GM12878 (cell line): Measurements from ENCODE around the gene C1orf141. TPM values are rescaled to one million over a fixed set of nuclear protein-coding genes. Genes with fewer than 3 reads are reported as not detected.
A peak's percentile ranks its signal among the peaks of the same experiment; 100 is the strongest.

Experiments used
- ATF7 ChIP-seq: fragments of 450-650 bp; IDR thresholded peaks from 2 replicates; pipeline ENCODE4 v1.6.1; 2016; ENCODE audit warnings: low read depth, mild to moderate bottlenecking
- BCL3 ChIP-seq: IDR thresholded peaks from 2 replicates; pipeline ENCODE4 v1.6.1; 2011; ENCODE audit warnings: borderline replicate concordance, low read depth, mild to moderate bottlenecking, moderate library complexity, low read length; ENCODE audit not compliant: insufficient read depth, poor library complexity, severe bottlenecking
- CBFB ChIP-seq: IDR thresholded peaks from 2 replicates; pipeline ENCODE4 v1.6.1; 2016; ENCODE audit warnings: antibody characterized with exemption, low read depth
- CEBPB ChIP-seq, 2 experiments: fragments of 150-350 bp in 1 of 2; IDR thresholded peaks; 2 replicates each; pipeline ENCODE4 v1.6.1; 2012 to 2014; ENCODE audit warnings: low read depth in 2 of 2, low read length in 2 of 2, borderline replicate concordance in 1 of 2, inconsistent platforms in 1 of 2
- CHD1 ChIP-seq: IDR thresholded peaks from 2 replicates; pipeline ENCODE4 v1.6.1; 2012; ENCODE audit warnings: low read depth, low read length, improper control_type of control experiment
- CREB1 ChIP-seq: IDR thresholded peaks from 2 replicates; pipeline ENCODE4 v1.6.1; 2012; ENCODE audit warnings: low read depth, mild to moderate bottlenecking, inconsistent platforms
- CREM ChIP-seq: IDR thresholded peaks from 2 replicates; pipeline ENCODE4 v1.6.1; 2014; ENCODE audit warnings: antibody characterized with exemption, low read depth
- EED ChIP-seq: sonication (generic); IDR thresholded peaks from 2 replicates; pipeline ENCODE4 v1.6.1; 2016; ENCODE audit warnings: antibody characterized with exemption, low read depth
- ETV6 ChIP-seq, 2 experiments: fragments of 450-650 bp in 1 of 2; IDR thresholded peaks in 1 of 2; conservative IDR thresholded peaks in 1 of 2; 2 replicates each; pipeline ENCODE4 v1.6.1; 2014; ENCODE audit warnings: antibody characterized with exemption in 1 of 2, borderline replicate concordance in 1 of 2, low read depth in 1 of 2, mild to moderate bottlenecking in 1 of 2, moderate library complexity in 1 of 2
- FOXM1 ChIP-seq: IDR thresholded peaks from 2 replicates; pipeline ENCODE4 v1.6.1; 2012; ENCODE audit warnings: low read depth, mild to moderate bottlenecking, inconsistent platforms, low read length, moderate library complexity
- GATAD2B ChIP-seq: fragments of 450-650 bp; conservative IDR thresholded peaks from 2 replicates; pipeline ENCODE4 v1.6.1; 2017; ENCODE audit warnings: low read depth, mild to moderate bottlenecking, moderate library complexity
- HSF1 ChIP-seq: fragments of 150-350 bp; IDR thresholded peaks from 2 replicates; pipeline ENCODE4 v1.6.1; 2014; ENCODE audit warnings: mild to moderate bottlenecking, low read depth, low read length
- MAX ChIP-seq: IDR thresholded peaks from 2 replicates; pipeline ENCODE4 v1.6.1; 2012; ENCODE audit warnings: low read depth, low read length, improper control_type of control experiment
- MEF2A ChIP-seq: IDR thresholded peaks from 2 replicates; pipeline ENCODE4 v1.6.1; 2011; ENCODE audit warnings: low read depth, mild to moderate bottlenecking, low read length, moderate library complexity; ENCODE audit not compliant: insufficient read depth
- MEF2B ChIP-seq: fragments of 450-650 bp; IDR thresholded peaks from 2 replicates; pipeline ENCODE4 v1.6.1; 2018; ENCODE audit warnings: mild to moderate bottlenecking, moderate library complexity; ENCODE audit not compliant: partially characterized antibody, poor library complexity, severe bottlenecking
- MTA2 ChIP-seq: fragments of 450-650 bp; IDR thresholded peaks from 2 replicates; pipeline ENCODE4 v1.6.1; 2016; ENCODE audit warnings: low read depth, mild to moderate bottlenecking, moderate library complexity
- NFIC ChIP-seq: IDR thresholded peaks from 2 replicates; pipeline ENCODE4 v1.6.1; 2012; ENCODE audit warnings: low read depth, mild to moderate bottlenecking, inconsistent platforms, low read length, moderate library complexity
- NR2F1 ChIP-seq: fragments of 450-650 bp; conservative IDR thresholded peaks from 2 replicates; pipeline ENCODE4 v1.6.1; 2017; ENCODE audit warnings: mild to moderate bottlenecking
- PAX5 ChIP-seq: IDR thresholded peaks from 2 replicates; pipeline ENCODE4 v1.6.1; 2011; ENCODE audit warnings: low read depth, low read length, borderline replicate concordance
- PML ChIP-seq: IDR thresholded peaks from 2 replicates; pipeline ENCODE4 v1.6.1; 2012; ENCODE audit warnings: low read length, inconsistent platforms
- RAD51 ChIP-seq: fragments of 450-650 bp; IDR thresholded peaks from 2 replicates; pipeline ENCODE4 v1.6.1; 2016; ENCODE audit warnings: moderate library complexity, mild to moderate bottlenecking, inconsistent platforms
- RBBP5 ChIP-seq: fragments of 200-600 bp; sonication (generic); conservative IDR thresholded peaks from 2 replicates; pipeline ENCODE4 v1.6.1; 2016
- RUNX3 ChIP-seq: IDR thresholded peaks from 2 replicates; pipeline ENCODE4 v1.6.1; 2012; ENCODE audit warnings: low read length, inconsistent platforms
- SMAD1 ChIP-seq: fragments of 450-650 bp; IDR thresholded peaks from 2 replicates; pipeline ENCODE4 v1.6.1; 2018; ENCODE audit warnings: mild to moderate bottlenecking, low read depth; ENCODE audit not compliant: partially characterized antibody
- SRF ChIP-seq, 2 experiments: IDR thresholded peaks; 2 replicates each; pipeline ENCODE4 v1.6.1; 2011; ENCODE audit warnings: low read depth in 2 of 2, low read length in 2 of 2, mild to moderate bottlenecking in 1 of 2, moderate library complexity in 1 of 2
- STAT1 ChIP-seq: fragments of 450-650 bp; conservative IDR thresholded peaks from 2 replicates; pipeline ENCODE4 v1.6.1; 2014; ENCODE audit warnings: antibody characterized with exemption, mild to moderate bottlenecking
- TCF7 ChIP-seq: IDR thresholded peaks from 2 replicates; pipeline ENCODE4 v1.6.1; 2014; ENCODE audit warnings: antibody characterized with exemption, borderline replicate concordance
- USF2 ChIP-seq: IDR thresholded peaks from 2 replicates; pipeline ENCODE4 v1.6.1; 2011; ENCODE audit warnings: low read depth, low read length, improper control_type of control experiment, borderline replicate concordance
- YY1 ChIP-seq: IDR thresholded peaks from 2 replicates; pipeline ENCODE4 v1.6.1; 2011; ENCODE audit warnings: low read depth, mild to moderate bottlenecking, low read length
- ZBED1 ChIP-seq: IDR thresholded peaks from 2 replicates; pipeline ENCODE4 v1.6.1; 2016; ENCODE audit warnings: borderline replicate concordance
- ZNF622 ChIP-seq: fragments of 450-650 bp; IDR thresholded peaks from 2 replicates; pipeline ENCODE4 v1.6.1; 2017; ENCODE audit warnings: mild to moderate bottlenecking, inconsistent platforms
- polyA plus RNA-seq, 11 experiments: library from polyadenylated mRNA; depleted of rRNA in 4 of 11; unstranded in 6 of 11; stranded (reverse) in 5 of 11; fragments of >200 nt; fragmentation: Nextera tagmentation in 4 of 11; fragmentation: Illumina TruSeq in 1 of 11; extraction: Ambion mirVana in 4 of 11; extraction: Trizol in 1 of 11; gene quantifications; 1 replicate in 1 of 11; 2 replicates in 10 of 11; pipeline versions ENCODE4 v1.2.1 to v1.2.3, GENCODE V29; 2011 to 2016; ENCODE audit warnings: inconsistent platforms in 2 of 11, missing spikeins in 2 of 11, low read depth in 1 of 11
- total RNA-seq, 4 experiments: library from RNA; depleted of rRNA in 3 of 4; stranded (reverse); fragments of >200 nt in 3 of 4; fragmentation: Illumina TruSeq in 1 of 4; extraction: Trizol in 1 of 4; gene quantifications; 2 replicates each; pipeline versions ENCODE4 v1.2.1 to v1.2.3, GENCODE V29; 2013 to 2021

The C1orf141 gene
- total and polyA plus RNA-seq, 10 of the 15 experiments (the other 5 are each of a cell fraction or from before 2014, with no cell fraction given) = not detected

GRCh38 chr1:67171978-67172377, 37.2 kb upstream of the C1orf141 start (continued):
- TF ChIP-seq CBFB (peak; percentile 94), SRF (IDR thresholded peaks at IDR 0.05; ENCODE audit: low read depth in 2 of 2, low read length in 2 of 2) (0 out of 4 replicates have a peak, but pooled peaks of 1 of the 2 experiments have one; percentile 68), NFIC (peak; percentile 99), HSF1 (no peak), YY1 (no peak), ATF7 (0 out of 2 replicates have a peak, but pooled peaks have one; percentile 32), EED (peak; percentile 80), CEBPB (IDR thresholded peaks at IDR 0.05; ENCODE audit: borderline replicate concordance in 1 of 2, low read depth in 2 of 2, low read length in 2 of 2) (peak in 1 of 2 experiments; percentile 86; a peak in 1 of 4 replicates), ETV6 (conservative IDR thresholded peaks at IDR 0.05 in 1 of 2, IDR thresholded peaks at IDR 0.05 in 1 of 2; ENCODE audit: borderline replicate concordance in 1 of 2, low read depth in 1 of 2) (peak in 1 of 2 experiments; percentile 87; a peak in 1 of 4 replicates), CHD1 (no peak), RUNX3 (peak; percentile 100), ZBED1 (peak; percentile 94), STAT1 (no peak), PML (peak; percentile 63; the same call in 1 of the 2 replicates), CREB1 (peak; percentile 61; the same call in 1 of the 2 replicates), MAX (no peak), PAX5 (peak; percentile 48; the same call in 1 of the 2 replicates), MTA2 (peak; percentile 81), CREM (peak; percentile 88), ZNF622 (no peak), SMAD1 (no peak), NR2F1 (peak; percentile 69), FOXM1 (peak; percentile 98), TCF7 (peak; percentile 99), MEF2B (no peak), BCL3 (no peak), RAD51 (no peak), RBBP5 (no peak), MEF2A (peak; percentile 81; the same call in 1 of the 2 replicates), GATAD2B (no peak), USF2 (no peak)
